Stimulated activated CD4-positive, alpha-beta T cell treated with anti-CD3 and anti-CD28 coated beads, TNF-alpha, amount 100 ng/mL, for 24 hours (primary cell): Measurements from ENCODE around the gene PORCN.
"Not testable (repeated sequence)": the region's sequence is repeated elsewhere in the genome, so short reads cannot be mapped to it uniquely, and the experiment has no call there.

ENCODE experiments used
- DNase-seq, 3 experiments: peaks; one replicate each; pipeline ENCODE4 v3.0.0-alpha.2; 2020; ENCODE audit warnings: low read depth in 3 of 3

Gene PORCN

GRCh38 chrX:48540480-48540879, 31.7 kb downstream of the PORCN start:
- no peak for DNase-seq

DNA sequence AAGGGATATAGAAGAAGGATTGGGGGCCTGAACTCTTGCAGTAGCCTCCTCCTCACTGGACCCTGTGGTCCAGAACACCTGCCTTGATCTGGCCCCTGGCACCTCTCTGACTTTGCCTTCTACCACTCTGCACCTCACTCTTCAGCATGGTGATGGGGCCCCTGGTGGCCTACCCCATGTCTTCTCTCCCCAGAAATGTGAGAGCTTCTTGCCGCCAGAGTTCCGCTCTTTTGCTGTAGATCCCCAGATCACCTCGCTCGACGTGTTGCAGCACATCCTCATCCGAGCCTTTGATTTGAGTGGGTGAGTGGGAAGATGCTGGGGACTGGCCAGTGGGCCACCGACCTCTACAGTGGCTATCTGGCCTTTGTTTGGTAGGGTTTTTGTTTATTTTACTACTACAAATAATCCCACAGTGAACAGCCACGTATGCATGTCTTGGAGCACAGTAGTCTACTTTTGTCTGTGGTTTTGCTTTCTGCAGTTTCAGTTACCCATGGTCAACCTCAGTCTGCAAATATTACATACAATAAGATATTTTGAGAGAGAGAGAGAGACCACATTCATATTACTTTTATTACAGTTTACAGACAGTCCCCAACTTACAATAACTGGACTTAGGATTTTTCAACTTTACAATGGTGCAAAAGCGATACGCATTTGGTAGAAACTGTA, 32.5 kb downstream of the PORCN start:
- DNase-seq = no peak

- DNase-seq = no peak
Observed at GRCh38 chrX:48548871-48549270, 40.1 kb downstream of the PORCN start.

- not testable (repeated sequence) for DNase-seq
Observed at GRCh38 chrX:48555731-48556325, 47.0 kb downstream of the PORCN start.

GRCh38 chrX:48558271-48558670, 49.5 kb downstream of the PORCN start:
- no peak for DNase-seq

- no peak for DNase-seq
Observed at GRCh38 chrX:48559636-48560035, 50.8 kb downstream of the PORCN start.

DNA sequence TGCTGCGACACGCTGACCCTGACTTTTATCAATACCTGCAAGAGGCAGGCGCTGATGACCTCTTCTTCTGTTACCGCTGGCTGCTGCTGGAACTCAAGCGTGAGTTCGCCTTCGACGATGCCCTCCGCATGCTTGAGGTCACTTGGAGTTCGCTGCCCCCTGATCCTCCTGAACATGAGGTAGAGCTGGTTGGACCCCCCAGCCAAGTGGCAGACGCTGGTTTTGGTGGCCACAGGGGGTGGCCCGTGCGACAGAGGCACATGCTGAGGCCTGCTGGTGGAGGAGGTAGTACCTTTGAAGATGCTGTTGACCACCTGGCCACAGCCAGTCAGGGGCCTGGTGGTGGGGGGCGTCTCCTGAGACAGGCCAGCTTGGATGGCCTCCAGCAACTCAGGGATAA, 51.3 kb downstream of the PORCN start:
- DNase-seq = no peak

DNA sequence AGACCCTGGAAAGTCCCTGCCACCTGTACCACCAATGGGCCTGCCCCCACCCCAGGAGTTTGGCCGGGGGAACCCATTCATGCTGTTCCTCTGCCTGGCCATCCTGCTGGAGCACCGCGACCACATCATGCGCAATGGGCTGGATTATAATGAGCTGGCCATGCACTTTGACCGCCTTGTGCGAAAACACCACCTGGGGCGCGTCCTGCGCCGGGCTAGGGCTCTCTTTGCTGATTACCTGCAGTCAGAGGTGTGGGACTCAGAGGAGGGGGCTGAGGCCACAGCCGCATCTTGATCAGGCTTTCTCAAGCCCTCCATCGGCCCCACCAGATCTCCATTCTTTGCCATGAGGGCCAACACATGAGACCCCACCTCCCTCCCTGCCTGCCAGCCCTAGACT, 51.9 kb downstream of the PORCN start:
- DNase-seq = no peak

- no peak for DNase-seq
Observed at GRCh38 chrX:48569958-48570357, 61.2 kb downstream of the PORCN start.
